Type B pancreatic cell (in vitro differentiated cells): ENCODE data around the gene LBH. TPM values are rescaled to one million over a fixed set of nuclear protein-coding genes. Genes with fewer than 3 reads are reported as not detected.

ENCODE experiments used
- DNase-seq: peaks from one replicate; pipeline ENCODE4 v3.0.0; 2021; ENCODE audit warnings: mixed read lengths; ENCODE audit not compliant: unreplicated experiment; ENCODE audit errors: extremely low spot score
- H3K27ac Mint-ChIP-seq: 2 replicates; pipeline ENCODE4 v1.8.0; 2021; ENCODE audit warnings: mild to moderate bottlenecking, mixed read lengths
- H3K27me3 Mint-ChIP-seq: 2 replicates; pipeline ENCODE4 v1.8.0; 2021; ENCODE audit warnings: mixed read lengths
- H3K36me3 Mint-ChIP-seq: 2 replicates; pipeline ENCODE4 v1.8.0; 2021; ENCODE audit warnings: mixed read lengths
- H3K4me1 Mint-ChIP-seq: one replicate; pipeline ENCODE4 v1.8.0; 2021; ENCODE audit warnings: mixed read lengths; ENCODE audit not compliant: unreplicated experiment
- H3K4me3 Mint-ChIP-seq: 2 replicates; pipeline ENCODE4 v1.8.0; 2021; ENCODE audit warnings: mild to moderate bottlenecking, mixed read lengths
- H3K9me3 Mint-ChIP-seq: 2 replicates; pipeline ENCODE4 v1.8.0; 2021; ENCODE audit warnings: mixed read lengths
- CTCF ChIP-seq: fragments of 200-600 bp; sonication (generic); conservative IDR thresholded peaks from 2 replicates; pipeline ENCODE4 v1.5.0; 2021; ENCODE audit warnings: antibody characterized with exemption, mild to moderate bottlenecking
- total RNA-seq: library from RNA; stranded (reverse); gene quantifications from 2 replicates; pipeline ENCODE4 v1.2.1, GENCODE V29; 2021; ENCODE audit warnings: low replicate concordance

Gene LBH
- total RNA-seq, 1 donor from 2014 or later = 78.5 TPM

DNA sequence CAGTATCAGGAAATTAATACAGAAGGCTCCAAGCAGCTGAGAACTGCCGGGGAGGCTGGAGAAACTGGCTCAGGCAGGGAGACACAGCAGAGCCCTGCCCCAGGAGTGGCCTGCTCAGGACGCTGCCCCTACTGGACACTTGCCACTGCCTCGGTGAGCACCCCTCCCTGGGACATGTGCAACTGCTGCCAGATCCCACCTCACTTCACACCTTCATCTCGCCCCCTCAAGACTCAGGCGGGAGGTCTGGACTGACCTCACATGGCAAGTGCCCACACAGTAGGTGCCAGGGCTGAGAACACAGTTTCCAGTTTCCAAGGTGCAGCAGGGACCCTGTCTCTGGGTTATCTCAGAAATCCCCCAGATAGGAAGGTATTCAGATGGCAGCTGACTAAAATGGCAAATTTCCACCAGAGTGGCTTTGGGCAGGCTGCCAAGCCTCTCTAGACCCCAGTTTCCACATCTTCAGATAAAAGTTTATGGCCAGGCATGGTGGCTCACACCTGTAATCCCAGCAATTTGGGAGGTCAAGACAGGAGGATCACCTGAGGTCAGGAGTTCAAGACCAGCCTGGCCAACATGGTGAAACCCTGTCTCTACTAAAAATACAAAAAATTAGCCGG, 33.7 kb upstream of the LBH start:
- TF ChIP-seq CTCF = peak; percentile 29
- Mint-ChIP-seq H3K9me3 (no peaks in the 10 kb centered on the region), H3K4me1 (peaks cover 4% of the 10 kb centered on the region), H3K4me3 (no peak overlapping the region), H3K27me3 (peaks cover 7% of the 10 kb centered on the region), H3K36me3 (no peaks in the 10 kb centered on the region), H3K27ac (no peak overlapping the region)
- DNase-seq = no peak

- Mint-ChIP-seq H3K36me3 (no peaks in the 10 kb centered on the region), H3K4me3 (no peak overlapping the region), H3K27me3 (peaks cover 13% of the 10 kb centered on the region), H3K27ac (no peak overlapping the region), H3K9me3 (no peaks in the 10 kb centered on the region), H3K4me1 (no peaks in the 10 kb centered on the region)
- DNase-seq = no peak
- TF ChIP-seq CTCF = no peak
These were observed 29.3 kb upstream of the LBH start for GRCh38 chr2:30201990-30202389.

DNA sequence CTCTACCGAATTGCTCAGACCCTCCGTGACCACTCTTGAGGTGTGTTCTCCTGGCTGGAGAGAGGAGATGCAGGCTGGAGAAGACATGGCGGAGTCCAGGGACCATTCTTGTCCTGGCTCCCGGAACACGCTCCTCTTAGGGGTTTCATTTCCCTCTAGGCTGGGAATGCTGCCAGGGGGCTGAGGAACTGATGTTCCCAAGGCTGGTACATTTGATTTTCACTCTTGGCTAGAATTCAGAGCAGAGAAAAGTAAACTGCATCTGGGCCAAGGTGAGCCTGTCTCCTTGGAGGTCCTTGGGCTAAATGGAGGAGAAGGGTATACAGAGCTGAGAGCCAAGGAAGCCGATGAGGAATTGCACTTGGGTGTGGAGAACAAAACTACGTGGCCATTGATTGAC, 28.2 kb upstream of the LBH start:
- Mint-ChIP-seq H3K27ac (no peak overlapping the region), H3K36me3 (no peaks in the 10 kb centered on the region), H3K4me3 (no peak overlapping the region), H3K27me3 (peaks cover 13% of the 10 kb centered on the region), H3K9me3 (no peaks in the 10 kb centered on the region), H3K4me1 (no peaks in the 10 kb centered on the region)
- no peak for TF ChIP-seq CTCF
- DNase-seq = no peak

DNA sequence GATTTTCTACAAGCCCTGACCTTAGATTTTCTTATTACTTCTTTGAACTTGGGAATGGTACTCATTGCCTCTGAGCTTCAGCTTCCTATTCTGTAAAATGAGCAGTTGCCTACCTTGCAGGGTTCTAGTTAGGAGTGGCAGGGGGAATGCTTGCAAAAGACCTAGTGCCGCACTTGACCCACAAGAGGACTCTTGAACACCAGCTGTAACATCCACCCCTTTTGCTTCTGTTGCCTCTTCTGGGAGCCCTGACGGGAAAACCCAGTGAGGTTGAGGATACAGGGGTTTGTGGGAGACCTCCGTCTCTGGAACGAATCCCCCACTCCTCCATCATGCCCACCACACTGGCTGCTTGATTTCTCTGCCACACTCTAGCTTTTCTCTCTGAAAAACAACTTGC, 27.1 kb upstream of the LBH start:
- no peak for DNase-seq
- H3K9me3 Mint-ChIP-seq = no peaks in the 10 kb centered on the region
- H3K4me3 Mint-ChIP-seq = no peak overlapping the region
- TF ChIP-seq CTCF = no peak
- peaks cover 16% of the 10 kb centered on the region for H3K27me3 Mint-ChIP-seq
- no peaks in the 10 kb centered on the region for H3K36me3 Mint-ChIP-seq
- H3K4me1 Mint-ChIP-seq = peaks cover 5% of the 10 kb centered on the region
- H3K27ac Mint-ChIP-seq = no peak overlapping the region

DNA sequence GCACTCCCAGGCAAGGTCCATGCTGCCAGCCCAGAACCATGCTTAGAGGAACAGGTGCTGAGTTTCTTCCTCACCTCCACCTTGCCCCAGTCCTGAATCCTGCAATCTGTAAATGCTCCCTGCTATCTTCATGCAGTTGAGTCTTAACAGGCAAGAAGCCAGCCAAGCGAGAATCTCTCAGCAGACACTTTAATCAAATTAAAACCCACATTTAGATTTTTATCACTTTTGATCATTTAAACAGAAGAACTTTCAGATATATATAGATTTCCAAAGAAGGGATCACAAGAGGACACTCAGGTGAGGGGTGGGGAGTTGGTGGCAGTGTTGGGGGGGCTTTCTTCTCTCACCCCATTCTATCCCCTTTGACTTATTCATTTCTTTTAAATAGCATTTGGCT, 25.9 kb upstream of the LBH start:
- H3K9me3 Mint-ChIP-seq = no peaks in the 10 kb centered on the region
- TF ChIP-seq CTCF = no peak
- H3K27ac Mint-ChIP-seq = no peak overlapping the region
- H3K4me1 Mint-ChIP-seq = peaks cover 5% of the 10 kb centered on the region
- no peak for DNase-seq
- no peaks in the 10 kb centered on the region for H3K36me3 Mint-ChIP-seq
- no peak overlapping the region for H3K4me3 Mint-ChIP-seq
- peaks cover 12% of the 10 kb centered on the region for H3K27me3 Mint-ChIP-seq
